ENCODE results near the gene CDKL5.

CDKL5 gene

DNA sequence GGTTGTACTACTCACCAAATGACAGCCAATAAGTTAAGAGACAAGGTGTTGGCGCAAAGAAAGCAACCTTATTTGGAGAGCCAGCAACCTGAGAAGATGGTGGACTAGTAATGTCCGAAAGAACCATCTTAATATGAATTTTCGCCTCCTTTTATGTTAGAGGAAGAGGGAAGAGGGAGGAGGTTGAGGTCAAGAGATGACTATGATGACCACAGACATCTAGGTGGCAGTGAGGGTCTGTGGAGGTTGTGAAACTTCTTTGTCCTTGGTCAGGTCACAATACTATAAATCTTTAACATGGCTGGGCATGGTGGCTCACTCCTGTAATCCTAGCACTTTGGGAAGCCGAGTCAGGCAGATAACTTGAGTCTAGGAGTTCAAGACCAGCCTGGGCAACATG, 15.4 kb downstream of the CDKL5 start:
- TF ChIP-seq, protein P1, sequence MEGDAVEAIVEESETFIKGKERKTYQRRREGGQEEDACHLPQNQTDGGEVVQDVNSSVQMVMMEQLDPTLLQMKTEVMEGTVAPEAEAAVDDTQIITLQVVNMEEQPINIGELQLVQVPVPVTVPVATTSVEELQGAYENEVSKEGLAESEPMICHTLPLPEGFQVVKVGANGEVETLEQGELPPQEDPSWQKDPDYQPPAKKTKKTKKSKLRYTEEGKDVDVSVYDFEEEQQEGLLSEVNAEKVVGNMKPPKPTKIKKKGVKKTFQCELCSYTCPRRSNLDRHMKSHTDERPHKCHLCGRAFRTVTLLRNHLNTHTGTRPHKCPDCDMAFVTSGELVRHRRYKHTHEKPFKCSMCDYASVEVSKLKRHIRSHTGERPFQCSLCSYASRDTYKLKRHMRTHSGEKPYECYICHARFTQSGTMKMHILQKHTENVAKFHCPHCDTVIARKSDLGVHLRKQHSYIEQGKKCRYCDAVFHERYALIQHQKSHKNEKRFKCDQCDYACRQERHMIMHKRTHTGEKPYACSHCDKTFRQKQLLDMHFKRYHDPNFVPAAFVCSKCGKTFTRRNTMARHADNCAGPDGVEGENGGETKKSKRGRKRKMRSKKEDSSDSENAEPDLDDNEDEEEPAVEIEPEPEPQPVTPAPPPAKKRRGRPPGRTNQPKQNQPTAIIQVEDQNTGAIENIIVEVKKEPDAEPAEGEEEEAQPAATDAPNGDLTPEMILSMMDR (IDR thresholded peaks at IDR 0.05), result no peak
- Mint-ChIP-seq H3K27me3 (ENCODE audit: low read depth, poor library complexity) (peaks cover 3% of the 10 kb centered on the region), H3K9me3 (peaks cover 56% of the 10 kb centered on the region), H3K4me3 (no peak overlapping the region), H3K27ac (no peak overlapping the region), H3K4me1 (no peaks in the 10 kb centered on the region), H3K36me3 (ENCODE audit: low read depth) (no peaks in the 10 kb centered on the region)
- no peak for DNase-seq

DNA sequence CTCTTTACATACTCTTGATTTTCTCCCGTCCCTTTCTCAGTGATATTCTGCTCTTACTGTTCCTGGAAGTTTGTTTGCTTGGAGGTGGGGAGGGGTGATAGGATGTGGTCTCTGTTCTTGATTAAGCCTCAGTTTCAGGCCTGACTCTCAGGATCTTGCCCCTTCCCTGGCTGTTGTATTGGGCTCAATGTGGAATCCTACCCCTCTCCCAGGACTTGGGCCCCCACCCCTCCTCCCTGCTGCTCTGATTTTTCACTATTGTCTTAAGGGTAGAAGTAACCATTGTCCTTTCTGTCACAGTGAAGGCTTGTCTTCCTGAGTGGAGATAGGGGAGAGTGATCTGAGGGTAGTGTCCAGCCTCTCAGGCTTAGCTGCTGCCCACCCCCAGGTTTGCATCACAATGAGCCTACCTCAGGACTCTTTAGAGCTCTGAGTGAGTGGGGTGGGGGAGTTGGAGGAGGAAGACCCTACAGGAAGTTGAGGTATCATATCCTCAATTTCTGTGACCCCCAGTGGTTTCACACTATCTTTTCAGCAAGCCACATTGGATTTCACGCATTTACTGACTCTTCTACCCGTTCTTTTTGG, 16.5 kb downstream of the CDKL5 start:
- H3K4me1 Mint-ChIP-seq, result no peaks in the 10 kb centered on the region
- DNase-seq, result no peak
- H3K27me3 Mint-ChIP-seq (ENCODE audit: low read depth, poor library complexity), result peaks cover 3% of the 10 kb centered on the region
- H3K4me3 Mint-ChIP-seq, result no peak overlapping the region
- H3K9me3 Mint-ChIP-seq, result peaks cover 56% of the 10 kb centered on the region
- TF ChIP-seq, protein P1 (IDR thresholded peaks at IDR 0.05), result no peak
- H3K27ac Mint-ChIP-seq, result no peak overlapping the region
- H3K36me3 Mint-ChIP-seq (ENCODE audit: low read depth), result no peaks in the 10 kb centered on the region

DNA sequence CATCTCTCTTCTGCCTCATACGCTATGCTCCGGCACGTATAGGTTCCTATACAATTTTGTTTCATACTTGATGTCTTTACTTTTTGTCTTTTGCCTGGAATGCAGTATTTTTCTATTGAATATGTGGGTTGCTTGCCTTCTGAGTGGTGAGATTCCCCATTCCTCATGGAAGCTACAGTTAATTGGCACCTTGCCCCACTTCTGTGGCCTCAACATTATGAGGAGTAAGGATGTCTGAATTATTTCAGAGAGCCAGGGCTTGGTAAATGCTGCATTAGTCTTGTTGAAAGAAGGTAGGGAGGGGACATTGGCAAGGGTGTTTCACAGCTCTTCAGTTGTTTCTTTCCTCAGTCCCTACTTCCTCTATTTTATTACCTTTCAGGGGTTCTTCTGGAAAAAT, 23.0 kb downstream of the CDKL5 start:
- Mint-ChIP-seq H3K4me3 (no peak overlapping the region), H3K36me3 (ENCODE audit: low read depth) (no peaks in the 10 kb centered on the region), H3K27ac (no peak overlapping the region), H3K9me3 (peaks cover 77% of the 10 kb centered on the region), H3K27me3 (ENCODE audit: low read depth, poor library complexity) (peaks cover 6% of the 10 kb centered on the region), H3K4me1 (peaks cover 12% of the 10 kb centered on the region)
- no peak for DNase-seq
- TF ChIP-seq, protein P1 (IDR thresholded peaks at IDR 0.05), result no peak

DNA sequence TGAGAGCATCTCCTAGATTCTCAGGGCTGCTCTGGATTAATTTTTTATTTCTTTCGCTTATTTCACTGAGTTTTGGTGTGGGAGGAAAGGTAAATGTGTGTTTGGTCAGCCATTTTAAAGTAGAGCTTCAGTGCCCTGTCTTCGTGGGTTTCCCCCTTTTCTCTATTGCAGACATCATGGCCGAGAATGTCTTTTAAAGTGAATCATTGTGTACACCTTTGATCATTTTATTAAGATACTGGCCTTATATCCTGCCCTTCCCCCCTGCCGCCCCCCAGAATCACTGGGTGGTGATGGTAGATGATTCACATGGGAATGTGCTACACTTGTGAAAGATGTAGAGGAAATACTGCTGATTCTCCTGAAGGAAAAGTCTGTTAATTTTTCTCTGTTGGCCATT, 23.8 kb downstream of the CDKL5 start:
- H3K4me1 Mint-ChIP-seq, result peaks cover 12% of the 10 kb centered on the region
- no peak overlapping the region for H3K27ac Mint-ChIP-seq
- no peak overlapping the region for H3K4me3 Mint-ChIP-seq
- H3K36me3 Mint-ChIP-seq (ENCODE audit: low read depth), result no peaks in the 10 kb centered on the region
- no peak for DNase-seq
- peaks cover 6% of the 10 kb centered on the region for H3K27me3 Mint-ChIP-seq (ENCODE audit: low read depth, poor library complexity)
- TF ChIP-seq, protein P1 (IDR thresholded peaks at IDR 0.05), result no peak
- peaks cover 74% of the 10 kb centered on the region for H3K9me3 Mint-ChIP-seq

DNA sequence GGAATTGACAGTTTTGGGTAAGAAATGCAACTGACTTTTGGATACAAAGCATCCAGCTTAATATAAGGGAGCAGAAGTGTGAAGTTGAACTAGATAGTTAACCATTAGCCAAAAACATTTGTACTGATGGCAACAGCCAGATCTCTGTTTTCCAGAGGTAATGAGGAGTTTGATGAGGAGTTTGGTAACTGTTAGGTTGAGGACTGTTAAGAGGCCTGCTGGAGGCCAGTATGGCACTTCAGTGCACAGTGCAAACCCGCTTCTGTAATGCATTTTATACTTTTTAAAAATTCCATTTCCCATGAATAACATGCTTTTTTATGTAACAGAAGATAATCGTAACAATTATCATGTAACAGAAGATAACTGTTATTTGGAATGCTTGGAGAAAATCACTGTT, 30.0 kb downstream of the CDKL5 start:
- Mint-ChIP-seq H3K9me3 (peaks cover 62% of the 10 kb centered on the region), H3K36me3 (ENCODE audit: low read depth) (no peaks in the 10 kb centered on the region), H3K4me3 (no peak overlapping the region), H3K4me1 (no peaks in the 10 kb centered on the region), H3K27me3 (ENCODE audit: low read depth, poor library complexity) (no peaks in the 10 kb centered on the region), H3K27ac (no peak overlapping the region)
- DNase-seq, result no peak
- TF ChIP-seq, protein P1 (IDR thresholded peaks at IDR 0.05), result no peak

DNA sequence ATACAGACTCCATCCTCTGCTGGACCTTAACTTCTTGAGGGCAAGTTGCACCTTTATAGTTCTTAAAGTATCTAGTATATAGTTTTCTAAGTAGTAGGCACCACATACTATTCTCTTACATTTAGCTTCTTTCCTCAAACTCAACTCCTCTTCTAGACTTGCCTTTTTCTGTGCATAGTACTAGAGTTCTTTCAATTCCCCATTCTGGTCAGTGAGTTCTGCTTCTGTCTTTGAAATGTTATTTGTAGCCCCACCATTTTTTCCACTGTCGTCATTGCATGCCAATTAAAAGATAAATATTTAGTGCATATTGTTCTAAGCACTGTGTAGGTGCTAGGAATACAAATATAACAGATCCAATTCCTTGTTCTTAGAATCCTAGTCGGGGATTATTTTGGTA, 31.6 kb downstream of the CDKL5 start:
- peaks cover 62% of the 10 kb centered on the region for H3K9me3 Mint-ChIP-seq
- no peak for DNase-seq
- TF ChIP-seq, protein P1 (IDR thresholded peaks at IDR 0.05), result no peak
- no peaks in the 10 kb centered on the region for H3K27me3 Mint-ChIP-seq (ENCODE audit: low read depth, poor library complexity)
- no peak overlapping the region for H3K27ac Mint-ChIP-seq
- no peak overlapping the region for H3K4me3 Mint-ChIP-seq
- H3K4me1 Mint-ChIP-seq, result no peaks in the 10 kb centered on the region
- H3K36me3 Mint-ChIP-seq (ENCODE audit: low read depth), result no peaks in the 10 kb centered on the region

Data from nephron progenitor cell (in vitro differentiated cells).